A549 (cell line): ENCODE measurements around the gene EXOC1.

Experiments used
- ELK1 ChIP-seq: fragments of 150-350 bp; IDR thresholded peaks from 2 replicates; pipeline ENCODE4 v1.6.1; 2014; ENCODE audit warnings: low read depth, mild to moderate bottlenecking, low read length
- ESRRA ChIP-seq: fragments of 150-350 bp; IDR thresholded peaks from 2 replicates; pipeline ENCODE4 v1.6.1; 2014; ENCODE audit warnings: mild to moderate bottlenecking, low read length, borderline replicate concordance
- MAX ChIP-seq: IDR thresholded peaks from 2 replicates; pipeline ENCODE4 v1.6.1; 2012

- TF ChIP-seq MAX (no peak), ELK1 (no peak), ESRRA (no peak)
Measured at GRCh38 chr4:55866290-55866907, 13.0 kb downstream of the EXOC1 start.
